IPS DF 6.9 (cell line): ENCODE results near the gene CEACAM4.
"Not testable (repeated sequence)": the region's sequence is repeated elsewhere in the genome, so short reads cannot be mapped to it uniquely, and the experiment has no call there.

Experiments
- DNase-seq: peaks from one replicate; pipeline ENCODE4 v3.0.0-alpha.2; 2013; ENCODE audit warnings: low read depth, low spot score
- H3K27ac ChIP-seq: one replicate; pipeline ENCODE4 v1.5.1; 2013; ENCODE audit warnings: low read length, control low read depth
- H3K27me3 ChIP-seq: 2 replicates; pipeline ENCODE4 v1.6.1; 2013; ENCODE audit warnings: mild to moderate bottlenecking, low read length; ENCODE audit not compliant: control insufficient read depth, insufficient read depth
- H3K36me3 ChIP-seq: 2 replicates; pipeline ENCODE4 v1.6.1; 2013; ENCODE audit warnings: low read length; ENCODE audit not compliant: control insufficient read depth, insufficient read depth
- H3K4me1 ChIP-seq: 2 replicates; pipeline ENCODE4 v1.6.1; 2013; ENCODE audit warnings: low read length; ENCODE audit not compliant: control insufficient read depth, insufficient read depth
- H3K4me3 ChIP-seq: 2 replicates; pipeline ENCODE4 v1.5.1; 2013; ENCODE audit warnings: mild to moderate bottlenecking, low read length
- H3K9me3 ChIP-seq: 2 replicates; pipeline ENCODE4 v1.6.1; 2013; ENCODE audit warnings: low read length, inconsistent platforms; ENCODE audit not compliant: control insufficient read depth, insufficient read depth
- WGBS: extraction: QIAGEN DNeasy Blood & Tissue Kit; methylation state at CpG from one replicate; pipeline ENCODE4 v1.1.7; 2013; ENCODE audit warnings: mixed read lengths, missing lambda C conversion rate; ENCODE audit not compliant: insufficient read length, insufficient coverage; 5-methylcytosine and 5-hydroxymethylcytosine counted together

CEACAM4 gene

GRCh38 chr19:41584931-41585330, 41.9 kb downstream of the CEACAM4 start:
- Histone ChIP-seq H3K9me3 (peaks cover 14% of the 10 kb centered on the region), H3K27ac (no peak overlapping the region), H3K27me3 (no peaks in the 10 kb centered on the region), H3K4me3 (no peak overlapping the region), H3K36me3 (no peaks in the 10 kb centered on the region), H3K4me1 (no peaks in the 10 kb centered on the region)
- no peak for DNase-seq
- no CpG with 5 or more reads among the region's 1 CpG for WGBS

GRCh38 chr19:41584260-41584810, 42.5 kb downstream of the CEACAM4 start:
- no peaks in the 10 kb centered on the region for H3K4me1 ChIP-seq
- H3K27me3 ChIP-seq = no peaks in the 10 kb centered on the region
- WGBS = no CpG with 5 or more reads among the region's 6 CpGs
- no peaks in the 10 kb centered on the region for H3K36me3 ChIP-seq
- no peak overlapping the region for H3K27ac ChIP-seq
- no peak overlapping the region for H3K4me3 ChIP-seq
- no peak for DNase-seq
- H3K9me3 ChIP-seq = peaks cover 14% of the 10 kb centered on the region

GRCh38 chr19:41582577-41583182, 44.2 kb downstream of the CEACAM4 start:
- not testable (repeated sequence) for H3K27ac ChIP-seq, DNase-seq, H3K4me1 ChIP-seq, H3K27me3 ChIP-seq, H3K36me3 ChIP-seq, H3K4me3 ChIP-seq
- H3K9me3 ChIP-seq = peaks cover 14% of the 10 kb centered on the region
- WGBS = no CpG with 5 or more reads among the region's 1 CpG

GRCh38 chr19:41581068-41581467, 45.8 kb downstream of the CEACAM4 start:
- not testable (repeated sequence) for H3K36me3 ChIP-seq, H3K27me3 ChIP-seq, DNase-seq, H3K27ac ChIP-seq, H3K4me3 ChIP-seq, H3K4me1 ChIP-seq
- WGBS = no CpG with 5 or more reads among the region's 4 CpGs
- peaks cover 14% of the 10 kb centered on the region for H3K9me3 ChIP-seq

- Histone ChIP-seq H3K36me3 (no peaks in the 10 kb centered on the region), H3K9me3 (peaks cover 6% of the 10 kb centered on the region), H3K27ac (no peak overlapping the region), H3K4me1 (no peaks in the 10 kb centered on the region), H3K4me3 (no peak overlapping the region), H3K27me3 (no peaks in the 10 kb centered on the region)
- WGBS = no CpG with 5 or more reads among the region's 2 CpGs
- DNase-seq = no peak
These were observed 48.0 kb downstream of the CEACAM4 start for GRCh38 chr19:41578886-41579285.

- H3K36me3 ChIP-seq = no peaks in the 10 kb centered on the region
- no peaks in the 10 kb centered on the region for H3K27me3 ChIP-seq
- peaks cover 6% of the 10 kb centered on the region for H3K9me3 ChIP-seq
- no peak overlapping the region for H3K27ac ChIP-seq
- H3K4me1 ChIP-seq = no peaks in the 10 kb centered on the region
- no peak overlapping the region for H3K4me3 ChIP-seq
- no peak for DNase-seq
- no CpG with 5 or more reads among the region's 2 CpGs for WGBS
These were observed 49.0 kb downstream of the CEACAM4 start for GRCh38 chr19:41577833-41578232.

- H3K36me3 ChIP-seq = no peaks in the 10 kb centered on the region
- H3K9me3 ChIP-seq = peaks cover 5% of the 10 kb centered on the region
- no CpG with 5 or more reads among the region's 19 CpGs for whole genome bisulfite sequencing
- no peak overlapping the region for H3K4me3 ChIP-seq
- no peak for DNase-seq
- H3K4me1 ChIP-seq = no peaks in the 10 kb centered on the region
- H3K27me3 ChIP-seq = no peaks in the 10 kb centered on the region; the same call in 1 of the 2 replicates
- no peak overlapping the region for H3K27ac ChIP-seq
These were observed 49.6 kb downstream of the CEACAM4 start for GRCh38 chr19:41577144-41577830.

GRCh38 chr19:41575998-41576397, 50.9 kb downstream of the CEACAM4 start, which contains the start of gene CEACAM21:
CEACAM21 (plus strand) TSS chr19:41576166; CDS start chr19:41576275, 109 bp downstream.
- peaks cover 4% of the 10 kb centered on the region for H3K9me3 ChIP-seq
- no peak for DNase-seq
- H3K4me3 ChIP-seq = no peak within 1 kb of the TSS
- H3K27me3 ChIP-seq = no peaks in the 10 kb centered on the region; the same call in 1 of the 2 replicates
- no peaks in the 10 kb centered on the region for H3K4me1 ChIP-seq
- H3K27ac ChIP-seq = no peak within 1 kb of the TSS
- H3K36me3 ChIP-seq = no peaks in the 10 kb centered on the region
- WGBS = no CpG with 5 or more reads among the region's 4 CpGs

GRCh38 chr19:41570639-41571112, 56.2 kb downstream of the CEACAM4 start:
- no peak for DNase-seq
- Histone ChIP-seq H3K4me3 (no peak overlapping the region), H3K36me3 (no peaks in the 10 kb centered on the region), H3K27me3 (peaks cover 4% of the 10 kb centered on the region), H3K9me3 (no peaks in the 10 kb centered on the region), H3K4me1 (no peaks in the 10 kb centered on the region), H3K27ac (no peak overlapping the region)
- no CpG with 5 or more reads among the region's 7 CpGs for WGBS

- Histone ChIP-seq H3K27ac (no peak overlapping the region), H3K9me3 (no peaks in the 10 kb centered on the region), H3K27me3 (peaks cover 6% of the 10 kb centered on the region), H3K4me3 (no peak overlapping the region), H3K4me1 (no peaks in the 10 kb centered on the region; the same call in 1 of the 2 replicates), H3K36me3 (no peaks in the 10 kb centered on the region)
- no peak for DNase-seq
- WGBS = no CpG with 5 or more reads among the region's 3 CpGs
These were observed 56.7 kb downstream of the CEACAM4 start for GRCh38 chr19:41570179-41570578.
